OCI-LY7 (cell line): ENCODE measurements around the gene KIF6.

Experiments used
- CTCF ChIP-seq: fragments of 200-600 bp; sonication (generic); conservative IDR thresholded peaks from 2 replicates; pipeline ENCODE4 v1.5.1; 2014; ENCODE audit warnings: mild to moderate bottlenecking, antibody characterized with exemption, low read length, moderate library complexity, mixed read lengths
- EZH2phosphoT487 ChIP-seq: fragments of 200-600 bp; sonication (generic); IDR thresholded peaks from 2 replicates; pipeline ENCODE4 v1.6.1; 2018; ENCODE audit warnings: low read depth, borderline replicate concordance, mild to moderate bottlenecking, mixed run types, antibody characterized with exemption, low read length, moderate library complexity, mixed read lengths

GRCh38 chr6:39686976-39687375 lies 38.2 kb downstream of the KIF6 start:
- TF ChIP-seq CTCF = no peak
- TF ChIP-seq EZH2phosphoT487 = no peak
